T-helper 9 cell (primary cell): ENCODE data around the gene MPND.

Experiments
- DNase-seq: peaks from one replicate; pipeline ENCODE4 v3.0.0-alpha.2; 2020

MPND gene

GRCh38 chr19:4409123-4409933 lies 66.0 kb downstream of the MPND start:
- no peak for DNase-seq
